C4-2B (cell line): ENCODE measurements around the gene MSI2.

Source experiments
- H3K27ac ChIP-seq: fragments of 450-650 bp; 2 replicates; pipeline ENCODE4 v1.5.1; 2017
- ZFX ChIP-seq: fragments of 450-650 bp; IDR thresholded peaks from 2 replicates; pipeline ENCODE4 v1.6.1; 2017
- TF ChIP-seq, protein P1 (sequence below): fragments of 450-650 bp; conservative IDR thresholded peaks from 2 replicates; pipeline ENCODE4 v1.5.1; 2017; ENCODE audit warnings: mild to moderate bottlenecking

The MSI2 gene

DNA sequence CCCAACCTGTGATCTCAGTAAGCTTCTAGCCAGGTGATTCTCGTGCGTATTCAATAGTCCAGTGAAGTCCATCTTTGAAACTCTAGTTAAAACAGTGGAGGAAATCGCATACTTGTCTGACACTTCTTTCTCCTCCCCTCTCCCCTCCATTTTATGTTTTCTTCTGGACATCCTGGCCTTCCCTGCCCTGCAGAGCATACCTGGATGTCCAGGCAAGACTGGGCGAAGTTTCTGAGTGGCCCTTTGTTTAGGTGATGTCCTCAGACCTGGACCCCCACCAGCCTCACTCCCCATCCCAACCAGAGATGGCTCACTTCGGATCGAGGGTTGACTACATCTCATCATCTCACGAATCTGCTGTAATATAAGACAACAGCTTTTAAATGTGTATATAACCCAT is 423.0 kb downstream of the MSI2 start:
- TF ChIP-seq, protein P1, sequence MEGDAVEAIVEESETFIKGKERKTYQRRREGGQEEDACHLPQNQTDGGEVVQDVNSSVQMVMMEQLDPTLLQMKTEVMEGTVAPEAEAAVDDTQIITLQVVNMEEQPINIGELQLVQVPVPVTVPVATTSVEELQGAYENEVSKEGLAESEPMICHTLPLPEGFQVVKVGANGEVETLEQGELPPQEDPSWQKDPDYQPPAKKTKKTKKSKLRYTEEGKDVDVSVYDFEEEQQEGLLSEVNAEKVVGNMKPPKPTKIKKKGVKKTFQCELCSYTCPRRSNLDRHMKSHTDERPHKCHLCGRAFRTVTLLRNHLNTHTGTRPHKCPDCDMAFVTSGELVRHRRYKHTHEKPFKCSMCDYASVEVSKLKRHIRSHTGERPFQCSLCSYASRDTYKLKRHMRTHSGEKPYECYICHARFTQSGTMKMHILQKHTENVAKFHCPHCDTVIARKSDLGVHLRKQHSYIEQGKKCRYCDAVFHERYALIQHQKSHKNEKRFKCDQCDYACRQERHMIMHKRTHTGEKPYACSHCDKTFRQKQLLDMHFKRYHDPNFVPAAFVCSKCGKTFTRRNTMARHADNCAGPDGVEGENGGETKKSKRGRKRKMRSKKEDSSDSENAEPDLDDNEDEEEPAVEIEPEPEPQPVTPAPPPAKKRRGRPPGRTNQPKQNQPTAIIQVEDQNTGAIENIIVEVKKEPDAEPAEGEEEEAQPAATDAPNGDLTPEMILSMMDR = no peak
- no peak for TF ChIP-seq ZFX
- no peak overlapping the region for H3K27ac ChIP-seq

DNA sequence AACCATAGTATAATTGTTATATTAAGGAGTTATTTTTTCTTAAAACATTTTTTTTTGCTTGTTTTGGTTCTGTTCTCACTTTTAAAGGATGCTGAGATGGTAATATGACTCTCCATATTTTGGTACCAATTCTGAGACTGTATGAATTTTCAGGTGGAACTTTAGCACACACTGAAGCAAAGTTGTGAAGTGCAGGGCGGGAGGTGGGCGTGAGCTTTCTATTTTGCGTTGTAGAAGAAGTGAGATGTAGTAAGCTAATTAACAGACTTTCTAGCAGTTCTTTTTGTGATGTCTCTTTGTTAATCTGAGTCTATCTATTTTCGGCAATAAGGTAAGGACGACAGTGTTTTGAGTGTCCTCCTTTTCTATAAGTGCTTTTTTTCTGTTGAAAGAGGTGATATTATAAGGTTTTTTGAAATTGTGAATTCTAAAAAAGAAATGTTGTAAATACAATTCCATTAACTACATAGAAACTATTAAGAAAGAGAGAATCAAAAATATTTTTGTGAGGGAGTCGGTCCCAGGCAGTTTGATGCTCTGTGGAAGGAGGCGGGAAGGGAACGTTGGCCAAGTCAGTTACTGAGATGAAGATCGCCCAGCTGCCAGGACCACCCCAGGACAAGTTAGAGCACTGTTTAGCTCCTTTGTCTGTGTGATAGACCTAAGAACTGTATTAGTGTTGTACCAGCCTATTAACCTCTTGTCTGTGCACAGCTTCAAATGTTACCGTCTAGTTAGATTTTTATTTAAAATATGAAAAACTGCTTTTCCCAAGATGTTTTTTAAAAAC is 423.8 kb downstream of the MSI2 start:
- no peak overlapping the region for H3K27ac ChIP-seq
- TF ChIP-seq, protein P1 = no peak

DNA sequence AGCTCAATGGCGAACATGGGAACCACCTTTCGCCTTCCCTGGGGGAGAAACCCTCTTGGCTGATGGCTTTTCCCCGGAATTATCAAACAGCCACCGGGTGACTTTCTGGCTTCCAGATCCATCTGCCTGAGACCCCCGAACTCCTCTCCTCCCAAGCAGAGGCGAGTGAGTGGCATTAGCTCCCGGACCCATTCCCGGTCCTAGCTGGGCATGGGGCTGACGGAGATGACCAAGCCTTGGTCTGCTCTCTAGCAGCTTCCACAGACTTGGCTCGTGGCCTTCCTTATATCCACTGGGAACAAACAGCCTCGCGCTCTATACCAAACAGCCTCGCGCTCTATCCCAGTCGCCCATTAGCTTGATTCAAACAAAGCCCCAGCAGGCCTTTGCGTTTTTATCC is 426.4 kb downstream of the MSI2 start:
- no peak overlapping the region for H3K27ac ChIP-seq

DNA sequence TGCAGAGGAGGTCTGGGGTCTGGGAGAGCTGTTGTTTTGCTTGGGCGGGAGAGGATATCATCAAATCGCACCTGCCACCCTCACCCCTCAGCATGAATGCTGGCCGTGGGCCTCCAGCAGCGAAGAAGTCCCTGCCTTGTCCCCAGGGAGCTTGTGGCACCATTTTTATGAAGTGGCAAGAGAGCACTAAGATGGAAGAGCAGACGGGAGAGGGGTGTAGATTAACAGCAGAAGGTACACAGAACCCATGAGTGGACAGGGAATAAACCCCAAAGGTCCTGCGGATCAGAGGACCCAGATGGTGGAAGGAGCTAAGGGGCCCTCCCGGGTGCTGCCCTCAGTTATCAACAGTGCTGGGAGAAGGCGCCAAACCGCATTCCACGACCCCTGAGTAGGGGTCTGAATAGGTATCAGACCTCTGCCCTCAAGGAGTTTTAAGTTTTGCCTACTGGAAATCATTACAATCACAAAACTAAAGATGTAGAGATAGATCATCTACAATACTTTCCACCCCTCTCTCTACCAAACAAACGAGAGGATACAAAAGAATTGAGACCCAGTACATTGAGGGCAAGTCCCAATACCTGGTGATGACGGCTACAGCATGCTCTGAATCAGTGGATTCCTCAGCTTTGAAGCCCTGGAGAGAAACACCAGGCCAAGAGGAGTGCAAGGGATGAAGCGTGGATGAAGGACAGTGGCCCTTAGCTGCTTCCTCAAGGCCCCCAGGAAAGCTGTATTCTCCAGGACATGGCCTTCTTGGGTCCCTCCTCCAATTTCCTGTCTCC is 428.6 kb downstream of the MSI2 start:
- H3K27ac ChIP-seq = no peak overlapping the region
- TF ChIP-seq ZFX = no peak
- TF ChIP-seq, protein P1 = no peak

More for the DNA sequence above, 426.4 kb downstream of the MSI2 start:
- TF ChIP-seq, protein P1 = no peak
- no peak for TF ChIP-seq ZFX

DNA sequence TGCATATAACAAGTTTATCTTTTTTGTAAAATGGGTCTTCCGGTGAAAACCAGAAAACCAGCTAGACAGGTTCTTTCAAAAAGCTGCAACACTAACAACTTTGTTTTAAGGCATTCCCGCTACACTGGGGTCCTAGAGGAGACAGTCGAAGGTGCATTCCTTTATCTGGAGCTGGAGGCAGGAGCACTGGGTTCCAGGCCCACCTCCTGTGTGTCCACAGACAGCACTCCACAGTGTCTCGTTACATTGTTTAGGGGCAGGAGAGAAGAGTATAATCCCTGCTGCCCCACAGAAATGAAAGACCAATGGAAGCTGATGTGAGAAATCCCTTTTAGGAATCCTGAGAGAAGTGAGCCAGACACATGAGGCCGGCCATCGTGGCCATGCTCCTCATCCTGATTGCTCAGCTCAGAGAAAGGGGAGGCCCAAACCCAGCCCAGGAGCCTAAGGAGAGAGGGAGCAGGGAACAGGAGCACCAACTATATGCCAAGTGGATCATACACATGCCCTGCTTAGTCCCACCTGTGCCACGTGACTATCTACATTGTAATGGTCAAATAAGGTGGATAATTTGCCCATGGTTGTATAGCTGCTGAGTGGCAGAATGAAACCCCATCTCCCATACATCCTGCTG is 429.3 kb downstream of the MSI2 start:
- H3K27ac ChIP-seq = no peak overlapping the region
- TF ChIP-seq ZFX = no peak
- TF ChIP-seq, protein P1 = no peak

DNA sequence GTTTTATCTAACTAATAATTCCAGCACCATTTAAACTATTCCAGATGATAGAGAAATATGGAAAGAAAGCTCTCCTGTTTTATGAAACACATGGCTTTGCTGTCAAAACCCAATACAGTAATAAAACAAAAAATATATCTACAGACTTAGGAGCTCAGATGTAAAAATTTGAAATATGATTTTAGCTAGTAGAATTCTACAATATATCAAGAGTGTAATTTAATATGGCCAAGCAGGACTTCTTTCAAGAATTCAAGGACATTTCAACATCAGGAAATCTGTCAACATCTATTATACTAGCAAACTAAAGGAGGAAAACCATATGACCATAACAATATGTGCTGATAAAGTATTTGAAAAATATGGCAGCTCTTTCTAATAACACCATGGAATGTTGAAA is 431.3 kb downstream of the MSI2 start:
- TF ChIP-seq, protein P1 = no peak
- no peak for TF ChIP-seq ZFX
- H3K27ac ChIP-seq = no peak overlapping the region

DNA sequence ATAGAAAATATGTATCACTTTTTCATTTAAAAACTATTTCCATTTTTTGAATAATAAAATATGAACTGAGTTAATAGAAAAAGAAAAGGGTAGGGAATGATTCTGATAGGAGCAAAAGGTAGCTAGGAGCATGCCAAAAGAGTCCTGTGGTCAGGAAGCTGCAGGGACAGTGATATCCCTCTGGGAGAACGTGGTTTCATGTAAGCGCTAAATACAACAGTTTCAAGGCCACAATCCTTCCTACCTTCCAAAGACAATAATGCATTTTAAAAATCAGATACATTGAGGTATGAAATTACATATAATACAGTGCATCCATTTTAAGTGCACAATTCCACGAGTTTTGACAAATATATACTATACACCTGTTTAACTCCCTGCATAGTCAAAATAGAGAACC is 432.9 kb downstream of the MSI2 start:
- H3K27ac ChIP-seq = no peak overlapping the region
- TF ChIP-seq, protein P1 = no peak
- TF ChIP-seq ZFX = no peak
